Motor neuron (in vitro differentiated cells): ENCODE results near the gene GSTA3. TPM values are rescaled to one million over a fixed set of nuclear protein-coding genes. Genes with fewer than 3 reads are reported as not detected.
"Not testable (repeated sequence)": the region's sequence is repeated elsewhere in the genome, so short reads cannot be mapped to it uniquely, and the experiment has no call there.

Experiments
- ATAC-seq, 8 experiments: fragments of 200-7000 bp; cut with Tn5 transposase; replicated peaks in 6 of 8; 2 replicates each; pipeline ENCODE4 v1.8.0; 2021; ENCODE audit warnings: mild to moderate bottlenecking in 8 of 8, moderate library complexity in 8 of 8
- H3K27ac ChIP-seq, 2 donors: fragments of 250-450 bp; sonication (Bioruptor Pico); 2 replicates each; pipeline ENCODE4 v1.9.0; 2021; ENCODE audit warnings: antibody characterized with exemption in 2 of 2, mild to moderate bottlenecking in 2 of 2, moderate library complexity in 1 of 2
- H3K4me1 ChIP-seq, 2 donors: fragments of 250-450 bp; sonication (Bioruptor Pico); replicated peaks in 1 of 2; 2 replicates each; pipeline ENCODE4 v1.6.1; 2021; ENCODE audit warnings: antibody characterized with exemption in 2 of 2, mild to moderate bottlenecking in 2 of 2, moderate library complexity in 1 of 2
- H3K4me3 ChIP-seq, 5 donors: fragments of 250-450 bp; sonication (Bioruptor Pico); 2 replicates each; pipeline ENCODE4 v1.9.0; 2021; ENCODE audit warnings: antibody characterized with exemption in 5 of 5, mild to moderate bottlenecking in 5 of 5, moderate library complexity in 4 of 5
- WGBS, 10 experiments: fragments of 450-650 bp; shearing (Covaris generic); methylation state at CpG; one replicate each; pipeline ENCODE4 v1.0.0; 2022; 5-methylcytosine and 5-hydroxymethylcytosine counted together
- in situ Hi-C, 9 experiments: fragments of 400-800 bp; cut with MboI; loops; one replicate each; pipeline ENCODE4 v1.15.0; 2021; ENCODE audit warnings: low sequenced_read_pairs in 9 of 9, low pct_unique_long_range_greater_than_20kb in 2 of 9; ENCODE audit not compliant: unreplicated experiment in 9 of 9
- total RNA-seq, 8 experiments: library from RNA; unstranded; fragments of 300-600 nt; gene quantifications; 2 replicates each; pipeline versions ENCODE4 v1.2.3 to v1.2.4, GENCODE V29; 2022

The GSTA3 gene
- total RNA-seq, 8 experiments from 2014 or later: not detected

GRCh38 chr6:52925919-52926792 is 16.7 kb upstream of the GSTA3 start:
- no peak overlapping the region for H3K27ac ChIP-seq
- WGBS, 10 experiments: 8 to 100% (median 58%) methylated on average over 1 to 9 of the region's 9 CpGs
- in situ Hi-C loops: no loop called here
- no peak for ATAC-seq
- no peaks in the 10 kb centered on the region for H3K4me1 ChIP-seq
- H3K4me3 ChIP-seq: no peak overlapping the region

DNA sequence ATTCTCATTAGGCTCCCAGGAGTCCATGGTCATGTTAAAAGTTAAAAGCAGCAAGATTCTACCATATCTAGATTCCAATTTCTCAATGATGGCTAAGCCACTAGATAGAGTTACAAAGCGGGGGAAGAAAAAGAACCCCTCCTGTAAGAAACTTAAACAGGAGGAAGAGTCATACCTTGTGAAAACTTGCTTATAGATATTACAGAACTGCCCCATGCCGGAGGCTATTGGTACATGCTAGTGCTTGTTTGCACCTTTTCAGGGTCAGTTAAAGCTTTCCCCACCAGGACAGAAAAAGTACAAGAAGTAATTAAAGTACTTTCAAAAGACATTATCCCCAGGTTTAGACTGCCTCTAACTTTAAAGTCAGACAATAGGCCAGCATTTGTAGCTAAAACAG is 15.5 kb upstream of the GSTA3 start:
- ATAC-seq: no peak
- no peaks in the 10 kb centered on the region for H3K4me1 ChIP-seq
- no peak overlapping the region for H3K27ac ChIP-seq
- H3K4me3 ChIP-seq: no peak overlapping the region
- WGBS, 10 experiments: 80 to 100% (median 100%) methylated on average over 1 to 2 of the region's 2 CpGs; no CpG with 5 or more reads in 2 of the 10 experiments
- in situ Hi-C loops: no loop called here

GRCh38 chr6:52923689-52924088 is 14.2 kb upstream of the GSTA3 start:
- in situ Hi-C loops, H3K4me1 ChIP-seq, H3K27ac ChIP-seq, ATAC-seq, H3K4me3 ChIP-seq: not testable (repeated sequence)
- WGBS, 10 experiments: 17 to 89% (median 66%) methylated on average over 1 to 2 of the region's 2 CpGs; no CpG with 5 or more reads in 2 of the 10 experiments

DNA sequence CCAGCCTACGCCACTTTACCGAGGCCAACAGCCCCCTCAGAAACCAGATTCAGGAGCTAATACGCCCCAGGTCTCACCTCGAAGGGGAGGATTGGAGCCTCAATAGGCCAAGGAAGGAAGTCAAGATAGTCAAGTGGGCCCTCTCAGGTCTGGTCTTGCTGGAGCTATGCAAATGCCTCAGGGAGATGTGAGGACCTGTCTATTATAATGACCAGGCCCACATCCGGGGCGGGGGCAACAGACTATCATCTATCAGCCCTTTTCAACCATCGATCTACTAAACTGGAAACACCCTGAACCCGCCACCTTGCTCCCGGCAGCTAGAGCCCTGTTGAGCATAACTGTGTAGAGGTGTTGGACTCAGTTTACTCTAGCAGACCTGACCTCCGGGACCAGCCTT is 12.7 kb upstream of the GSTA3 start:
- no peak overlapping the region for H3K27ac ChIP-seq
- no peak overlapping the region for H3K4me3 ChIP-seq
- WGBS, 10 experiments: 58 to 100% (median 90%) methylated on average over 2 to 8 of the region's 10 CpGs; no CpG with 5 or more reads in 3 of the 10 experiments
- ATAC-seq: no peak
- in situ Hi-C loops: no loop called here
- no peaks in the 10 kb centered on the region for H3K4me1 ChIP-seq

- WGBS, 10 experiments: 33 to 100% (median 93%) methylated on average over 1 to 6 of the region's 6 CpGs; no CpG with 5 or more reads in 3 of the 10 experiments
- H3K4me1 ChIP-seq: no peaks in the 10 kb centered on the region
- in situ Hi-C loops: no loop called here
Observed at GRCh38 chr6:52921743-52922142, 12.2 kb upstream of the GSTA3 start.

GRCh38 chr6:52919511-52919910 is 10.0 kb upstream of the GSTA3 start:
- H3K4me3 ChIP-seq, in situ Hi-C loops, H3K4me1 ChIP-seq, H3K27ac ChIP-seq, ATAC-seq: not testable (repeated sequence)
- WGBS, 10 experiments: 0 to 67% (median 20%) methylated on average over 1 of the region's 1 CpG; no CpG with 5 or more reads in 5 of the 10 experiments

More at GRCh38 chr6:52921743-52922142, 12.2 kb upstream of the GSTA3 start:
- Histone ChIP-seq H3K27ac (no peak overlapping the region), H3K4me3 (no peak overlapping the region)
- ATAC-seq: no peak

DNA sequence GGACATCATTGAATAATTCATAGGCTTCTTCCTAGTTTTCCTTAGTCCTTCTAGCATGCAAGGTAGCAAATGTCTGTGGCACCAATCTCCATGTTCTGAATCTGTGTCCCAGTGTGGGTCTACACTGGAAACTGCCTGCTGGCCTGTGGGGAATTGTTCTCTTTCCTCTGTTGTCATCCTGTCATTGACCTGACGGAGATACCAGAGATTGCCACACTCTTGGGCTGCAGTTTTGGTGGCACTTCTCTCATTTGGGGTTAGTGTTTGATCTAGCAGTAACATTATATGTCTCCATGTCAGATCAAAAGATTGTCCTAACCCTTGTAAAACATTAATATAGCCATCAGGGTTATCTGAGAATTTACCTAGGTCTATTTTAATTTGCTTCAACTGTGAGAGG is 9.3 kb upstream of the GSTA3 start:
- H3K4me3 ChIP-seq, in situ Hi-C loops, H3K4me1 ChIP-seq, H3K27ac ChIP-seq, ATAC-seq: not testable (repeated sequence)
- 80% methylated on average over 1 of the region's 1 CpG; no CpG with 5 or more reads in 9 of the 10 experiments for WGBS, 10 experiments

DNA sequence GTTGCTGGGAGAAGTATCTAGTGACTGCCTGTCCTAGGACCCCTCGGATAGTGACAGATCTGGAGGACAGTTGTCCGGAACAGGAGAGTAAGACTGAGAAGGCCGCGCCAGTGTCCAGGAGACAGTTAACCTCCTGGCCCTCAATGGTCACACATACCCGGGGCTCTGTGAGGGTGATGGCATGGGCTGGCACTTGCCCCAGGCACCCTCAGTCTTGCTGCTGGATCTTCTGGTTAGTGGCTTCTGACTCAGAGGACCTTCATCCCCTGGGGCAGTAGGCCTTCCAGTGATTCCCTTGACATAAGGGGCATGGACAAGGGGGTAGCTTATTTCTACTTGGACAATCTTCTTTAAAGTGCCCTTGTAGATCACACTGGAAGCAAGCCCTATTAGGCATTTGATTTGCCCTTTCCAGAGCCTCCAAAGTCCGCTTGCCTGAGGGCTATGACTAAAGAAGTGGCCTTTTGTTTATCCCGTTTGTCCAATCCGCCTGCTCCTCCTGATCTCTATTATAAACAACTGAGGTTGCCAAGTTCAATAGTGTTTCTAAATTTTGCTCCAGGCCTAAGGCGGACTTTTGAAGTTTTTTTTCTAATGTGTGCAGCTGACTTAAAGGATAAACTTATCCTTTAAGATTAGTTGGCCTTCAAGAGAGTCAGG is 8.7 kb upstream of the GSTA3 start:
- WGBS, 10 experiments: 0 to 96% (median 72%) methylated on average over 1 to 6 of the region's 9 CpGs; no CpG with 5 or more reads in 2 of the 10 experiments
- H3K27ac ChIP-seq, H3K4me1 ChIP-seq, H3K4me3 ChIP-seq, in situ Hi-C loops: not testable (repeated sequence)
- peak in 3 of 8 experiments; percentile 77 to 95 (median 79) for ATAC-seq

DNA sequence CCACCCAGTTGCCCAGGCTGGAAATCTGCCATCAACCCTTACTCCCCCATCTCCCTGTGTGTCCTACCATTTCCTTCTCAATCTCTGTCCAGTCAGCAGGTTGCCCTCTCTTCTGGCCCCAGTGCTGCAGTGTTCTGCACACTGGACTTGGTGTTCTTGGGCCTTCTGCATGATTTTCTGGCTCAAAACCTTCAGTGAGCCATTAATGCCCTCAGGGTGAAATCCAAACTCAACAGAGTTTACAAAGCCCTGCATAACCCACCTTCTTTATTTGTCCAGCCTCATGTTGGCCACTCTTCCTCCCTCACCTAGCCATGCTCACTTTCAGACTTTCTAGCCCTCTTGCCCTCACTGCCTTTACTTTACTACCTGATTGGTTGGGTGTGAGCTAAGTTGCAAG is 5.0 kb upstream of the GSTA3 start:
- ATAC-seq: no peak
- in situ Hi-C loops: no loop called here

GRCh38 chr6:52910091-52910490 is 593 bp upstream of the GSTA3 start:
- in situ Hi-C loops: no loop called here
- no peak overlapping the region for H3K4me3 ChIP-seq
- peaks cover 0 to 5% of the 10 kb centered on the region in 2 donors for H3K4me1 ChIP-seq
- H3K27ac ChIP-seq: no peak overlapping the region
- 63 to 73% (median 67%) methylated on average over 1 to 4 of the region's 4 CpGs; no CpG with 5 or more reads in 2 of the 10 experiments for WGBS, 10 experiments
- ATAC-seq: peak in 3 of 8 experiments; percentile 30 to 40 (median 39)

More for the DNA sequence above, 5.0 kb upstream of the GSTA3 start:
- Histone ChIP-seq H3K27ac (no peak overlapping the region), H3K4me1 (peaks cover 0 to 3% of the 10 kb centered on the region in 2 donors), H3K4me3 (no peak overlapping the region)

- H3K27ac ChIP-seq: no peak overlapping the region
- no peak overlapping the region for H3K4me3 ChIP-seq
- H3K4me1 ChIP-seq: peaks cover 0 to 5% of the 10 kb centered on the region in 2 donors
- ATAC-seq: peak in 1 of 8 experiments; percentile 20
- in situ Hi-C loops: no loop called here
- WGBS, 10 experiments: 25 to 100% (median 61%) methylated on average over 1 to 3 of the region's 3 CpGs
Observed at GRCh38 chr6:52909131-52909530, 367 bp downstream of the GSTA3 start.

- no peak for ATAC-seq
- Histone ChIP-seq H3K27ac (no peak overlapping the region), H3K4me1 (peaks cover 0 to 5% of the 10 kb centered on the region in 2 donors), H3K4me3 (no peak overlapping the region)
- 18 to 100% (median 91%) methylated on average over 1 to 2 of the region's 2 CpGs for WGBS, 10 experiments
- in situ Hi-C loops: no loop called here
Observed at GRCh38 chr6:52908526-52908925, 972 bp downstream of the GSTA3 start.

DNA sequence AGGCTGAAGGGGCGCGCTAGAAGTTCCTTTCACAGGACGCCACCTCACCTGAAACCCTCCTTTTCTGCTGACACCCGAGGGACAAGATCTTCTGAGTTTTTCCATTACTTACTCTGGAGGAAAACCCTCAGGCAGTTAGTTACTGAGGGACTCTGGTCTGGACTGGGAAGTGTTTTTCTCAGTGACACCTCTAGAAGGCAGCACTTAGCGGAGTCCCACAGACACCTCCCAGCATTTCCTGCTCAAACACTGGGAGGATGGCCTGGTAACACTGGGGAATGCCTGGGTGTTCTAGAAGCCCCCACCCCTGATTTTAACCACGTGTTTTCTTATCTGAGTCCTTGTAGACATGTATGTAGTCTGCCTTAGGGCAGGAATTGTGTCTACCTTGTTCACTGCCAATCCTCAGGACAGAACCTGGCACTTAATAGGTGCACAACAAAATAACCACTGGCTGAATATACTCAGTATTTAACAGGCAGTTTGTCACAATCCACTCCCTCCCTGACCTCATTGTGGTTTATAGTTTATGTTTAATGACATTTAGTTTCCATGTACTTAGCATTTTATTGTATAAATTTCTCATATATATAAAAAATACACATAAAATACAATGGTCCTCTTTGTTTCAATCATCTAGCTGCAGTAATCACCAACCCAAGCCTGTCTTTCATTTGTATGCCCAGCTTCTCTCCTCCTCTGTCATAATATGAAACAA is 4.8 kb downstream of the GSTA3 start:
- H3K27ac ChIP-seq: no peak overlapping the region
- peak in 3 of 8 experiments; percentile 33 to 61 (median 58) for ATAC-seq
- in situ Hi-C loops: no loop called here
- H3K4me3 ChIP-seq: no peak overlapping the region
- 68 to 77% (median 70%) methylated on average over 2 to 4 of the region's 6 CpGs; no CpG with 5 or more reads in 7 of the 10 experiments for WGBS, 10 experiments
- peaks cover 0 to 4% of the 10 kb centered on the region in 2 donors for H3K4me1 ChIP-seq
